Osteocyte (in vitro differentiated cells): ENCODE data around the gene TECR. TPM values are rescaled to one million over a fixed set of nuclear protein-coding genes. Genes with fewer than 3 reads are reported as not detected.
A peak's percentile ranks its signal among the peaks of the same experiment; 100 is the strongest.

Experiments used
- DNase-seq: peaks from one replicate; pipeline ENCODE4 v3.0.0; 2021; ENCODE audit warnings: mixed read lengths; ENCODE audit not compliant: unreplicated experiment; ENCODE audit errors: extremely low spot score
- H3K27ac Mint-ChIP-seq: one replicate; pipeline ENCODE4 v1.8.0; 2021; ENCODE audit warnings: mild to moderate bottlenecking, mixed read lengths; ENCODE audit not compliant: unreplicated experiment
- H3K27me3 Mint-ChIP-seq: one replicate; pipeline ENCODE4 v1.8.0; 2021; ENCODE audit warnings: mixed read lengths; ENCODE audit not compliant: unreplicated experiment
- H3K36me3 Mint-ChIP-seq: one replicate; pipeline ENCODE4 v1.8.0; 2021; ENCODE audit warnings: mixed read lengths; ENCODE audit not compliant: unreplicated experiment
- H3K4me1 Mint-ChIP-seq: one replicate; pipeline ENCODE4 v1.8.0; 2021; ENCODE audit warnings: mixed read lengths; ENCODE audit not compliant: unreplicated experiment
- H3K4me3 Mint-ChIP-seq: one replicate; pipeline ENCODE4 v1.8.0; 2021; ENCODE audit warnings: mild to moderate bottlenecking, moderate library complexity, mixed read lengths; ENCODE audit not compliant: unreplicated experiment
- H3K9me3 Mint-ChIP-seq: one replicate; pipeline ENCODE4 v1.8.0; 2021; ENCODE audit warnings: mixed read lengths; ENCODE audit not compliant: unreplicated experiment
- CTCF ChIP-seq: fragments of 200-600 bp; sonication (generic); IDR thresholded peaks from 2 replicates; pipeline ENCODE4 v1.5.0; 2021; ENCODE audit warnings: antibody characterized with exemption, mild to moderate bottlenecking, moderate library complexity
- total RNA-seq: library from RNA; stranded (reverse); gene quantifications from 2 replicates; pipeline ENCODE4 v1.2.1, GENCODE V29; 2021

The TECR gene
- total RNA-seq, 1 donor from 2014 or later = 136 TPM

GRCh38 chr19:14520543-14520942, 8.9 kb upstream of the TECR start:
- Mint-ChIP-seq H3K9me3 (no peaks in the 10 kb centered on the region), H3K4me3 (no peak overlapping the region), H3K4me1 (peaks cover 22% of the 10 kb centered on the region), H3K36me3 (peaks cover 12% of the 10 kb centered on the region), H3K27me3 (no peaks in the 10 kb centered on the region), H3K27ac (no peak overlapping the region)
- DNase-seq = no peak
- TF ChIP-seq CTCF = no peak

- no peak for TF ChIP-seq CTCF
- Mint-ChIP-seq H3K27me3 (no peaks in the 10 kb centered on the region), H3K9me3 (no peaks in the 10 kb centered on the region), H3K27ac (no peak overlapping the region), H3K4me1 (peaks cover 12% of the 10 kb centered on the region), H3K4me3 (no peak overlapping the region), H3K36me3 (no peaks in the 10 kb centered on the region)
- DNase-seq = no peak
Measured at GRCh38 chr19:14525729-14526128, 3.7 kb upstream of the TECR start.

- TF ChIP-seq CTCF = no peak
- Mint-ChIP-seq H3K4me3 (no peak overlapping the region), H3K27ac (no peak overlapping the region), H3K36me3 (no peaks in the 10 kb centered on the region), H3K4me1 (peaks cover 15% of the 10 kb centered on the region), H3K27me3 (no peaks in the 10 kb centered on the region), H3K9me3 (no peaks in the 10 kb centered on the region)
- DNase-seq = no peak
Measured at GRCh38 chr19:14526423-14526822, 3.0 kb upstream of the TECR start.

- Mint-ChIP-seq H3K9me3 (no peaks in the 10 kb centered on the region), H3K27ac (peak overlapping the region; percentile 96), H3K27me3 (no peaks in the 10 kb centered on the region), H3K4me1 (peaks cover 25% of the 10 kb centered on the region), H3K36me3 (no peaks in the 10 kb centered on the region), H3K4me3 (peak overlapping the region; percentile 98)
- DNase-seq = no peak
- TF ChIP-seq CTCF = no peak
Measured at GRCh38 chr19:14528419-14529253, 758 bp upstream of the TECR start.

- no peak for TF ChIP-seq CTCF
- peaks cover 25% of the 10 kb centered on the region for H3K4me1 Mint-ChIP-seq
- no peak for DNase-seq
- H3K27me3 Mint-ChIP-seq = no peaks in the 10 kb centered on the region
- H3K9me3 Mint-ChIP-seq = no peaks in the 10 kb centered on the region
- peak overlapping the region; percentile 98 for H3K4me3 Mint-ChIP-seq
- H3K36me3 Mint-ChIP-seq = no peaks in the 10 kb centered on the region
- peak overlapping the region; percentile 93 for H3K27ac Mint-ChIP-seq
Measured at GRCh38 chr19:14530005-14530348, 583 bp downstream of the TECR start.
